Mucosa of descending colon (tissue), 3 donors: ENCODE results near the gene CNTN4. TPM values are rescaled to one million over a fixed set of nuclear protein-coding genes. Genes with fewer than 3 reads are reported as not detected.
A peak's percentile ranks its signal among the peaks of the same experiment; 100 is the strongest.

Experiments
- ATAC-seq: fragments of 200-7000 bp; cut with Tn5 transposase; one replicate; pipeline ENCODE4 v1.9.1; 2020; ENCODE audit warnings: mild to moderate bottlenecking, moderate library complexity
- DNase-seq, 3 donors: peaks; one replicate each; pipeline ENCODE4 v3.0.0-alpha.2; 2020
- H3K36me3 ChIP-seq: fragments of 200-600 bp; one replicate; pipeline ENCODE4 v1.8.0; 2021; ENCODE audit warnings: low read depth, mild to moderate bottlenecking
- H3K4me1 ChIP-seq: fragments of 200-600 bp; one replicate; pipeline ENCODE4 v1.8.0; 2021; ENCODE audit warnings: low read depth, mild to moderate bottlenecking
- H3K4me3 ChIP-seq: fragments of 200-600 bp; one replicate; pipeline ENCODE4 v1.8.0; 2021; ENCODE audit warnings: mild to moderate bottlenecking
- H3K9me3 ChIP-seq: fragments of 200-600 bp; one replicate; pipeline ENCODE4 v1.8.0; 2021; ENCODE audit warnings: mild to moderate bottlenecking
- CTCF ChIP-seq: fragments of 200-600 bp; IDR thresholded peaks from one replicate; pipeline ENCODE4 v1.8.0; 2022; ENCODE audit warnings: antibody characterized with exemption, mild to moderate bottlenecking
- intact Hi-C, 2 donors: fragments of 100-400 bp; cut with DNase I in 1 of 2; cut with micrococcal nuclease in 1 of 2; formaldehyde crosslinking; loops; one replicate each; pipeline versions ENCODE4 v1.11.0 to v1.11.1; 2022; cut with DNase I, micrococcal nuclease
- total RNA-seq, 3 donors: library from RNA; stranded (reverse); fragmentation: NEBNext Ultra II Directional in 2 of 3; extraction: Animal tissue kit (Norgen Biotek cat#: 25700) in 2 of 3; gene quantifications; one replicate each; pipeline versions ENCODE4 v1.2.1 to v1.2.4, GENCODE V29; 2021 to 2023
- donor health status: DM: no; HTN: no; CAD: no; lungs with moderate emphysema.
- donor health status: DM: no; HTN: no; CAD: no.
- donor health status: DM: no; HTN: yes; CAD: no.

CNTN4 gene
- total RNA-seq, 3 donors from 2014 or later: 7.8 to 41.1 (median 13.4) TPM

GRCh38 chr3:2851361-2851760 is 752.7 kb downstream of the CNTN4 start:
- H3K9me3 ChIP-seq: no peaks in the 10 kb centered on the region
- ATAC-seq: peak; percentile 91
- no peak for TF ChIP-seq CTCF
- H3K4me1 ChIP-seq: peaks cover 10% of the 10 kb centered on the region
- H3K36me3 ChIP-seq: no peaks in the 10 kb centered on the region
- H3K4me3 ChIP-seq: no peak overlapping the region
- DNase-seq: peak in 1 of 3 donors; percentile 12
- intact Hi-C loops: no loop called here

GRCh38 chr3:2851835-2852234 is 753.2 kb downstream of the CNTN4 start:
- peak in 2 of 3 donors; percentile 27 to 58 for DNase-seq
- TF ChIP-seq CTCF: no peak
- Histone ChIP-seq H3K4me3 (no peak overlapping the region), H3K4me1 (peaks cover 10% of the 10 kb centered on the region), H3K36me3 (no peaks in the 10 kb centered on the region), H3K9me3 (no peaks in the 10 kb centered on the region)
- peak; percentile 70 for ATAC-seq
- intact Hi-C loops: no loop called here

- intact Hi-C loops: no loop called here
These were observed 755.0 kb downstream of the CNTN4 start for GRCh38 chr3:2853651-2854050.

GRCh38 chr3:2856138-2857133 is 757.8 kb downstream of the CNTN4 start:
- no peak for ATAC-seq
- intact Hi-C loops: no loop called here
- no peak for TF ChIP-seq CTCF
- no peak overlapping the region for H3K4me3 ChIP-seq
- H3K9me3 ChIP-seq: no peaks in the 10 kb centered on the region
- H3K36me3 ChIP-seq: no peaks in the 10 kb centered on the region
- no peak for DNase-seq
- peaks cover 6% of the 10 kb centered on the region for H3K4me1 ChIP-seq

More at GRCh38 chr3:2853651-2854050, 755.0 kb downstream of the CNTN4 start:
- Histone ChIP-seq H3K36me3 (no peaks in the 10 kb centered on the region), H3K9me3 (no peaks in the 10 kb centered on the region), H3K4me1 (peaks cover 10% of the 10 kb centered on the region), H3K4me3 (no peak overlapping the region)
- no peak for DNase-seq
- no peak for ATAC-seq
- TF ChIP-seq CTCF: no peak

- intact Hi-C loops: no loop called here
- no peak for DNase-seq
- no peaks in the 10 kb centered on the region for H3K4me1 ChIP-seq
- H3K4me3 ChIP-seq: no peak overlapping the region
- H3K36me3 ChIP-seq: no peaks in the 10 kb centered on the region
- no peak for ATAC-seq
- no peak for TF ChIP-seq CTCF
- H3K9me3 ChIP-seq: no peaks in the 10 kb centered on the region
These were observed 762.0 kb downstream of the CNTN4 start for GRCh38 chr3:2860626-2861025.
